Skeletal muscle tissue (tissue), 4 donors: ENCODE data around the gene CARMIL1. TPM values are rescaled to one million over a fixed set of nuclear protein-coding genes. Genes with fewer than 3 reads are reported as not detected.

Experiments
- H3K27ac ChIP-seq: one replicate; pipeline ENCODE4 v1.7.0; 2013; ENCODE audit warnings: mild to moderate bottlenecking, low read depth, low read length, inconsistent platforms
- H3K27me3 ChIP-seq, 3 donors: one replicate each; pipeline ENCODE4 v1.7.0; 2013; ENCODE audit warnings: low read length in 3 of 3; ENCODE audit not compliant: control insufficient read depth in 3 of 3, insufficient read depth in 3 of 3
- H3K36me3 ChIP-seq, 3 donors: one replicate each; pipeline ENCODE4 v1.7.0; 2013; ENCODE audit warnings: low read length in 3 of 3; ENCODE audit not compliant: control insufficient read depth in 3 of 3, insufficient read depth in 3 of 3
- H3K4me1 ChIP-seq, 3 donors: one replicate each; pipeline ENCODE4 v1.7.0; 2013; ENCODE audit warnings: low read length in 3 of 3, mild to moderate bottlenecking in 3 of 3; ENCODE audit not compliant: control insufficient read depth in 3 of 3, insufficient read depth in 3 of 3
- H3K4me3 ChIP-seq, 3 donors: one replicate each; pipeline ENCODE4 v1.7.0; 2013; ENCODE audit warnings: low read length in 3 of 3
- H3K9ac ChIP-seq, 3 donors: one replicate each; pipeline ENCODE4 v1.7.0; 2013; ENCODE audit warnings: low read length in 3 of 3, mild to moderate bottlenecking in 3 of 3, moderate library complexity in 2 of 3, low read depth in 1 of 3
- H3K9me3 ChIP-seq, 3 donors: one replicate each; pipeline ENCODE4 v1.7.0; 2013; ENCODE audit warnings: low read length in 3 of 3; ENCODE audit not compliant: control insufficient read depth in 3 of 3
- total RNA-seq: library from RNA; depleted of rRNA; stranded (reverse); fragments of >200 nt; gene quantifications from one replicate; pipeline ENCODE4 v1.2.3, GENCODE V29; 2014
- donor health status: Osteomylitis.

Gene CARMIL1
- total RNA-seq, 1 donor from 2014 or later = 4.7 TPM

GRCh38 chr6:25468881-25469280 lies 189.7 kb downstream of the CARMIL1 start:
- no peaks in the 10 kb centered on the region for H3K4me1 ChIP-seq
- no peak overlapping the region for H3K27ac ChIP-seq
- no peak overlapping the region for H3K9ac ChIP-seq
- no peak overlapping the region for H3K4me3 ChIP-seq
- H3K27me3 ChIP-seq = no peaks in the 10 kb centered on the region
- no peaks in the 10 kb centered on the region for H3K36me3 ChIP-seq
- no peaks in the 10 kb centered on the region for H3K9me3 ChIP-seq

GRCh38 chr6:25469797-25470388 lies 190.7 kb downstream of the CARMIL1 start:
- Histone ChIP-seq H3K27ac (no peak overlapping the region), H3K36me3 (no peaks in the 10 kb centered on the region), H3K4me3 (no peak overlapping the region), H3K27me3 (no peaks in the 10 kb centered on the region), H3K9me3 (no peaks in the 10 kb centered on the region), H3K9ac (no peak overlapping the region), H3K4me1 (no peaks in the 10 kb centered on the region)

GRCh38 chr6:25472306-25472705 lies 193.1 kb downstream of the CARMIL1 start:
- Histone ChIP-seq H3K36me3 (no peaks in the 10 kb centered on the region), H3K27ac (no peak overlapping the region), H3K4me1 (no peaks in the 10 kb centered on the region), H3K9me3 (no peaks in the 10 kb centered on the region), H3K27me3 (no peaks in the 10 kb centered on the region), H3K9ac (no peak overlapping the region), H3K4me3 (no peak overlapping the region)

GRCh38 chr6:25472906-25473305 lies 193.7 kb downstream of the CARMIL1 start:
- no peaks in the 10 kb centered on the region for H3K9me3 ChIP-seq
- no peak overlapping the region for H3K9ac ChIP-seq
- no peaks in the 10 kb centered on the region for H3K4me1 ChIP-seq
- H3K4me3 ChIP-seq = no peak overlapping the region
- no peak overlapping the region for H3K27ac ChIP-seq
- H3K36me3 ChIP-seq = no peaks in the 10 kb centered on the region
- H3K27me3 ChIP-seq = no peaks in the 10 kb centered on the region

GRCh38 chr6:25473447-25473846 lies 194.3 kb downstream of the CARMIL1 start:
- Histone ChIP-seq H3K36me3 (no peaks in the 10 kb centered on the region), H3K9ac (no peak overlapping the region), H3K4me1 (no peaks in the 10 kb centered on the region), H3K4me3 (no peak overlapping the region), H3K9me3 (no peaks in the 10 kb centered on the region), H3K27me3 (no peaks in the 10 kb centered on the region), H3K27ac (no peak overlapping the region)

- Histone ChIP-seq H3K9ac (no peak overlapping the region), H3K9me3 (no peaks in the 10 kb centered on the region), H3K27me3 (no peaks in the 10 kb centered on the region), H3K4me1 (no peaks in the 10 kb centered on the region), H3K36me3 (no peaks in the 10 kb centered on the region), H3K4me3 (no peak overlapping the region), H3K27ac (no peak overlapping the region)
Observed at GRCh38 chr6:25476126-25476525, 197.0 kb downstream of the CARMIL1 start.

GRCh38 chr6:25477006-25477590 lies 197.9 kb downstream of the CARMIL1 start:
- no peaks in the 10 kb centered on the region for H3K4me1 ChIP-seq

GRCh38 chr6:25478973-25479372 lies 199.8 kb downstream of the CARMIL1 start:
- Histone ChIP-seq H3K9ac (no peak overlapping the region), H3K36me3 (no peaks in the 10 kb centered on the region), H3K4me3 (no peak overlapping the region), H3K27ac (no peak overlapping the region), H3K9me3 (no peaks in the 10 kb centered on the region), H3K4me1 (no peaks in the 10 kb centered on the region), H3K27me3 (no peaks in the 10 kb centered on the region)

More at GRCh38 chr6:25477006-25477590, 197.9 kb downstream of the CARMIL1 start:
- no peaks in the 10 kb centered on the region for H3K36me3 ChIP-seq
- no peak overlapping the region for H3K9ac ChIP-seq
- H3K27ac ChIP-seq = no peak overlapping the region
- no peaks in the 10 kb centered on the region for H3K27me3 ChIP-seq
- no peak overlapping the region for H3K4me3 ChIP-seq
- H3K9me3 ChIP-seq = no peaks in the 10 kb centered on the region

GRCh38 chr6:25481267-25481666 lies 202.1 kb downstream of the CARMIL1 start:
- H3K27me3 ChIP-seq = no peaks in the 10 kb centered on the region
- no peak overlapping the region for H3K9ac ChIP-seq
- H3K36me3 ChIP-seq = no peaks in the 10 kb centered on the region
- no peaks in the 10 kb centered on the region for H3K9me3 ChIP-seq
- H3K4me3 ChIP-seq = no peak overlapping the region
- no peaks in the 10 kb centered on the region for H3K4me1 ChIP-seq
- no peak overlapping the region for H3K27ac ChIP-seq

- no peaks in the 10 kb centered on the region for H3K36me3 ChIP-seq
Observed at GRCh38 chr6:25482996-25483395, 203.8 kb downstream of the CARMIL1 start.

More at GRCh38 chr6:25482996-25483395, 203.8 kb downstream of the CARMIL1 start:
- no peak overlapping the region for H3K27ac ChIP-seq
- no peaks in the 10 kb centered on the region for H3K4me1 ChIP-seq
- no peaks in the 10 kb centered on the region for H3K27me3 ChIP-seq
- H3K9ac ChIP-seq = no peak overlapping the region
- no peak overlapping the region for H3K4me3 ChIP-seq
- no peaks in the 10 kb centered on the region for H3K9me3 ChIP-seq
